Activated CD4-positive, alpha-beta memory T cell treated with anti-CD3 and anti-CD28 coated beads, Interleukin-2, amount 10 ng/mL, durations not matched to agents 7 days and 5 days (primary cell): ENCODE data around the gene TELO2. TPM values are rescaled to one million over a fixed set of nuclear protein-coding genes. Genes with fewer than 3 reads are reported as not detected.
A peak's percentile ranks its signal among the peaks of the same experiment; 100 is the strongest.
"Not testable (repeated sequence)": the region's sequence is repeated elsewhere in the genome, so short reads cannot be mapped to it uniquely, and the experiment has no call there.

Source experiments
- CTCF ChIA-PET: fragments of 350-600 bp; sonication (Branson Sonifier 250); formaldehyde crosslinking; loops from one replicate; lab custom pipeline; 2021; ENCODE audit warnings: antibody characterized with exemption, inconsistent platforms; lab: Charles Lee
- POLR2A ChIA-PET: fragments of 350-600 bp; sonication (Branson Sonifier 250); formaldehyde crosslinking; loops from one replicate; lab custom pipeline; 2021; ENCODE audit warnings: antibody characterized with exemption; lab: Charles Lee
- DNase-seq: peaks from one replicate; pipeline ENCODE4 v3.0.0-alpha.2; 2020
- H3K27ac Mint-ChIP-seq: one replicate; pipeline ENCODE4 v1.8.0; 2021; ENCODE audit warnings: mild to moderate bottlenecking, mixed read lengths
- H3K27me3 Mint-ChIP-seq: one replicate; pipeline ENCODE4 v1.8.0; 2021; ENCODE audit warnings: mixed read lengths
- H3K36me3 Mint-ChIP-seq: one replicate; pipeline ENCODE4 v1.8.0; 2021; ENCODE audit warnings: low read depth, mixed read lengths
- H3K4me1 Mint-ChIP-seq: one replicate; pipeline ENCODE4 v1.8.0; 2021; ENCODE audit warnings: mixed read lengths
- H3K4me3 Mint-ChIP-seq: one replicate; pipeline ENCODE4 v1.8.0; 2021; ENCODE audit warnings: mild to moderate bottlenecking, mixed read lengths
- H3K9me3 Mint-ChIP-seq: one replicate; pipeline ENCODE4 v1.8.0; 2021; ENCODE audit warnings: mixed read lengths
- total RNA-seq, 2 experiments: library from RNA; stranded (reverse); gene quantifications; one replicate each; pipeline ENCODE4 v1.2.3, GENCODE V29; 2021

Gene TELO2
- total RNA-seq, 2 experiments from 2014 or later = 49.4 to 51.9 TPM

DNA sequence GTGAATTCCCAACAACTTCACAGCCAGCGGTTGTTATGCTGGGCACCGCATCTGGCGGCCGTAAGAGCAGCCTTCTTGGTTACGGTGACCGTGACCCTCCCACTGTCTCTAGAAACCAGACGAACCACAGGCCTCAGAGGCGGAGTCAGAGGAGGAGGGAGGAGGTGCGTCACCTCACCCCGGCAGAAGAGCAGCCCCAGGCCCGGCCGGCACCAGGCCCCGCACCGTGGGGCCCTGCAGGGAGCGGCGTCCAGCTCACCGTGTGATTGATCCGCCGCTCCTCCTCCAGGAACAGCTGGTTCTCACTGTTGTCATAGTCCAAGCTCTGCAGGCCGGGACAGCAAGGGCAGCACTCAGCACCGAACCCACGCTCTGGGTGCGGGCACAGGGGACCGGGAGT, 32.0 kb upstream of the TELO2 start:
- ChIA-PET POLR2A (no interaction called here), CTCF (no interaction called here)
- Mint-ChIP-seq H3K4me3 (no peak overlapping the region), H3K4me1 (peaks cover 3% of the 10 kb centered on the region), H3K27ac (no peak overlapping the region), H3K36me3 (peaks cover 3% of the 10 kb centered on the region), H3K27me3 (no peaks in the 10 kb centered on the region), H3K9me3 (no peaks in the 10 kb centered on the region)
- no peak for DNase-seq

DNA sequence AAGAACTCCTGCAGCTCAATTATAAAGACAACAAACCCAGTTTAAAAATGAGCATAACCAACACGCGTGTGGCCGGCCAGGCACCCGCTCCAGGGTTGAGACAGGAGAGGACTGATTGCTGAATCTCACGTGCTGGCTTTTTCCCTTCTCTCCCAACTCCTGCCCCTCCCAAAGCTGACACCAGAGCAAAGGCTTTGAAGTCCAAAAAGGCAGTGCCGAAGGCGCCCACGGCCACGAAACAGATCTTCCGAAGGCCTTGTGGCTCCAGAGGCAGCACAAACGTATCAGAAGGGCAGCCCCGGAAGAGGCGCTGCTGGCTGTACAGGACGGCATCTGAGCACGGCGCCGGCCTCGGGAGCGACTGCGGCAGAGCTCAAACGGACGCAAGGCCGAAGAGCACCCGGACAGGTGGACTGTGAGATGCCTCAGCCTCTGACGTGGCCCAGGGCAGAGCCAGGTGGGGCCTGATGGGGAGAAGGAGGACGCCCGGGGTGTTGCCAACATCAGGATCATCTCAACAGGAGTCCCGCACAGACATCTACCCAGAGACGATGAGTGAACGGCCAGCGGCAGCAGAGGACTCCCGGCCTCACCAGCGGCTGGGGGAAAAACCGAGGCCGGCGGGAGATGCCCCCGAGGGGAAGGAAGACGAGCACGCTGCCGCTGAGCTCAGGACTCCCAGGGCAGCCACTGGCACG, 28.8 kb upstream of the TELO2 start:
- H3K4me3 Mint-ChIP-seq = no peak overlapping the region
- H3K36me3 Mint-ChIP-seq = peaks cover 3% of the 10 kb centered on the region
- H3K27me3 Mint-ChIP-seq = no peaks in the 10 kb centered on the region
- no peak overlapping the region for H3K27ac Mint-ChIP-seq
- POLR2A ChIA-PET = no interaction called here
- no peak for DNase-seq
- no peaks in the 10 kb centered on the region for H3K9me3 Mint-ChIP-seq
- H3K4me1 Mint-ChIP-seq = no peaks in the 10 kb centered on the region
- CTCF ChIA-PET = no interaction called here

DNA sequence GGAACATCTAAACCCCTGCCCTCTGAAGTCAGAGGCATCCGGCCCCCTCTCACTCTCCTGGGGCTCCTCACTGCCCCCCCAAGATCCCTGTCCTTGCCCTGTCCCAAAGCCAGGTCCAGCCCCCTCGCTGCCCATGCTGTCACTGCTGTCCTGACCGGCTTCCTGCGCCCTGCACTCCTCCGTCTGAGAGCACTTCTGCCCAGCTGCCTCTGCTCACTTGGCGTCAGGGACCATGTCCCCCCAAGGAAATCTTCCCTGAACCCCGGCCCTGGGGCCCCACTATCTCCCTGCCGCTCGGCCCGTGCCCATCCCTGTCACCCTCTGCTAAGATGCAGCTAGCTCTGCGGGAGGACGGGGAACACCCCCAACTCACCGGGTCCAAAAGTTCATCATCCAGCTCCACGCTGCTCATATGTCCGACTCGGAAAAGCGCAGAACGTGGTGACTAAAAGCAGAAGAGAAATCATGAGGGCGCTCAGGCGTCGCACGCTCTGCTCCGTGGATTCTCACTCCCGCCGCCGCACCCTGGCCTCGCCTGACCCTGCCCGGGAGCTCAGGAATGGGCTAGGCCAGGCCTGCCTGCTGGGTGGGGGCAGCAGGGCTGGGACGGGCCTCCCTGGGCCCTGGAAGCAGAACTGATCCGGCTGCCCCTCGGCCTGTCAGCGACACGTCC, 28.1 kb upstream of the TELO2 start:
- ChIA-PET CTCF (no interaction called here), POLR2A (no interaction called here)
- no peaks in the 10 kb centered on the region for H3K4me1 Mint-ChIP-seq
- no peak overlapping the region for H3K27ac Mint-ChIP-seq
- no peaks in the 10 kb centered on the region for H3K9me3 Mint-ChIP-seq
- no peak overlapping the region for H3K4me3 Mint-ChIP-seq
- H3K27me3 Mint-ChIP-seq = no peaks in the 10 kb centered on the region
- DNase-seq = no peak
- H3K36me3 Mint-ChIP-seq = peaks cover 3% of the 10 kb centered on the region

DNA sequence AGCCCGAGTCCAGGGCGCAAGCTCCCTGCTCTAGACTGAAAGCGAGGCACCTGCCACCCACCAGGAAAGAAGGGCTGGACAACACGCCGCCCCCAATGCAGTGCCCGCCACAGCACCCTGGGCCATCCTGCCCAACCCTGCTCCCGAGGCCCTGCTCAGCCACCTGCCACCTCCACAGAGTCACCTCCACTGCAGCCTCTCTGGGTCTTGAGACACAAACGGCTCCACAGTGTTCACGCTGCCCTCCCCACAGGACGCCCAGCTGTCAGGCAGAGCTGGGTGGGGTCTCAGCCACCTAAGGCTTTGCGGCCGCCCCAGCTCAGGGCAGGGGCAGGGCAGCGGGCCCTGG, 27.6 kb upstream of the TELO2 start:
- no peak overlapping the region for H3K27ac Mint-ChIP-seq
- H3K4me1 Mint-ChIP-seq = no peaks in the 10 kb centered on the region
- ChIA-PET POLR2A (no interaction called here), CTCF (no interaction called here)
- H3K27me3 Mint-ChIP-seq = no peaks in the 10 kb centered on the region
- DNase-seq = no peak
- no peaks in the 10 kb centered on the region for H3K9me3 Mint-ChIP-seq
- no peak overlapping the region for H3K4me3 Mint-ChIP-seq
- peaks cover 3% of the 10 kb centered on the region for H3K36me3 Mint-ChIP-seq

DNA sequence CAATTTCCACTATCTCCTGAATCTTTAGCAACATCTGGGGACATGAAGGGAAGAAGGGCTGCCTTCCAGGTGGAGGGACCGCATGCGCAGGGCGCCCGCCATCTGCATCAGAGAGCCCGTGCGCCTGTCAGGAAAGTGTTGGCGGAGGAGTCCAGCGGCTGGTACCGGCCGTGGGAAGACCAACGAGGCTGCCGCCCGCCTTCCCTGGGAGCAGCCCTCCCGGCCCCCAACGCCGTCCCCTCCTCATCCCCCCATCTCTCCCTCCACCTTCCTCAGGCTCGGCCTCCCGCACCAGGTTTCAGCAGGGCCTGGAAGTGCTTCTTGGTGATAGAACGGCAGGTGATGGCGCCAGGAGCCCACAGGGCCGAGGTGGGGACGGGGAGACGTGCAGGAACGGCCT, 27.1 kb upstream of the TELO2 start:
- Mint-ChIP-seq H3K27ac (no peak overlapping the region), H3K4me1 (peaks cover 1% of the 10 kb centered on the region), H3K9me3 (no peaks in the 10 kb centered on the region), H3K4me3 (no peak overlapping the region), H3K36me3 (no peaks in the 10 kb centered on the region), H3K27me3 (no peaks in the 10 kb centered on the region)
- POLR2A ChIA-PET = no interaction called here
- no peak for DNase-seq
- CTCF ChIA-PET = no interaction called here

DNA sequence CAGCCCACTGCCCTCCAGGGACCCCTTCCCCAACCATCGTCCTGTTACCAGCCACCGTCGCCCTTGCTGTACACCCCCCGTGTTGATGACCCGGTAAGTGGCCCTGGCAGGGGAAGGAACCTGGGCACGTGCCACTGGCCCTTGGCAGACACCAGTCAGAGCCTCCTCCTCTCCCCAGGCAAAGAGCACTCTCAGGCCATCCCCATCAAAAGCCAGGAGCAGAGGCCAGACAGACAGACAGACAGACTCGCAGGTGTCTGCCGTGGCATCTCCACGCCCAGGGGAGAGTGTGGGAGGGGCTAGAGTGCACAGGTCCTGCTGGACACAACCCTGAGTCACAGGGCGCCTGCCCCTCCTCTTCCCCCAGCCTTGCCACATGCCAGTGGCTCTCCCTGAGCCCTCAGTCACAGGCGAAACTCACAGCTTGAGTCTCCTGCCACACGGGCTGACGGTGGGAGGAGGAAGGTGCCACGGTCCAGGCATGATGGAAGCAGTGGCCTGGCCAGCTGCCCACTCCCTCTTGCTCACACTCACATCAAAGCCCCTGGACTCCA, 26.1 kb upstream of the TELO2 start:
- ChIA-PET CTCF (no interaction called here), POLR2A (no interaction called here)
- no peak for DNase-seq
- H3K4me3 Mint-ChIP-seq = no peak overlapping the region
- H3K27ac Mint-ChIP-seq = no peak overlapping the region
- no peaks in the 10 kb centered on the region for H3K27me3 Mint-ChIP-seq
- H3K4me1 Mint-ChIP-seq = peaks cover 4% of the 10 kb centered on the region
- H3K36me3 Mint-ChIP-seq = no peaks in the 10 kb centered on the region
- H3K9me3 Mint-ChIP-seq = no peaks in the 10 kb centered on the region

DNA sequence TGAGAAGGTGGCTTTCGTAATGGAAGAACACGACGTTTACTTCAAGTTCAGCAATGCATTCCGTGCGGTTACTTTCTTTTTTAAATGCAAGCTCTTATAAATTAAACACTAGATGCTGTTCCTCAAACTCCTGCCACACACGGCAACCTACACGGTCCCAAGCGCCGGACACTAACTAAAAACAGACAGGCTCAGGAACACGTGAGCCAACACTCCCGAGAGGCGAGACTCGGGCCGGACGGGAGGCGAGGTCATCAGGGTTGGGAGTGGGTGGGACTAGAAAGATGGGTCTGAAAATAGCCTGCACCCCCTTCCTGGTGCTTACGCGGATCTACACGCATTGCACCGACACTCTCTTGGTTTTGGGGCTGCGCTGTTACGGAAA, 24.7 kb upstream of the TELO2 start:
- Mint-ChIP-seq H3K9me3 (no peaks in the 10 kb centered on the region), H3K4me3 (no peak overlapping the region), H3K36me3 (no peaks in the 10 kb centered on the region), H3K4me1 (peaks cover 8% of the 10 kb centered on the region), H3K27me3 (no peaks in the 10 kb centered on the region), H3K27ac (no peak overlapping the region)
- ChIA-PET CTCF (no interaction called here), POLR2A (no interaction called here)
- no peak for DNase-seq

DNA sequence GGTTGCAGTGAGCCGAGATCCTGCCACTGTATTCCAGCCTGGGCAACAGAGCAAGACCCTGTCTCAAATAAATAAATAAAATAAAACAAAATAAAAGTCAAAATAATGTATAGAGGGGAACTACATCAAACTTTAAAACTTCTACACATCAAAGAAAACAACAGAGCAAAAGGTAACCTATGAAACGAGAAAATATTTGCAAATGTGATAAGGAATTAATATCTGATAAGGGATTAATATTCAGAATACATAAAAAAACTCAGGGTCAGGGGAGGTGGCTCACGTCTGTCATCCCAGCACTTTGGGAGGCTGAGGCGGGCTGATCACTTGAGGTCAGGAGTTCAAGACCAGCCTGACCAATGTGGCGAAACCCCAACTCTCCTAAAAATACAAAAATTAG, 24.0 kb upstream of the TELO2 start:
- DNase-seq, H3K9me3 Mint-ChIP-seq, H3K27ac Mint-ChIP-seq, H3K27me3 Mint-ChIP-seq, CTCF ChIA-PET, H3K36me3 Mint-ChIP-seq, H3K4me3 Mint-ChIP-seq, POLR2A ChIA-PET: not testable (repeated sequence)
- H3K4me1 Mint-ChIP-seq = peaks cover 13% of the 10 kb centered on the region

DNA sequence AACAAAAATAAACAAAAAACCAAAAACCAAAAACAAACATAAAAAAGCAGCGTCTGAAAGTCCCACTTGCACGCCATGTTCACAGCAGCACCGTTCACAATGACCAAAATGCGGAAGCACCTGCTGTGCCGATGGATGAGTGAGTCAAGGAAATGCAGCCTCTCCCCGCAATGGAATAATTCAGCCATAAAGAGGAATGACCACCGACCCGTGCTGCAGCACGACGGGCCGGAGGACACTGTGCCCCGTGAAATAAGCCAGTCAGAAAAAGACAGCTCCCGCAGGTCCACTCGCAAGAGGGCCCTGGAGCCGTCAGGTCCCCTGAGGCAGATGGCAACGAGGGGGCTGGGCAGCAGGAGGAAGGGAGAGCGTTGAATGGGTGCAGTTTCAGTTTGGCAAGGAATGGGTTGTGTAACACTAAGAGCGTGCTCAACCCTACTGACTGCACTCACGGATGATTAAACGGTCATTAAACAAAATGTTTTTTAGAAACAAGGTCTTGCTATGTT, 23.4 kb upstream of the TELO2 start:
- Mint-ChIP-seq H3K4me3 (no peak overlapping the region), H3K36me3 (no peaks in the 10 kb centered on the region), H3K27me3 (no peaks in the 10 kb centered on the region), H3K27ac (no peak overlapping the region), H3K4me1 (peaks cover 15% of the 10 kb centered on the region), H3K9me3 (no peaks in the 10 kb centered on the region)
- POLR2A ChIA-PET = no interaction called here
- no peak for DNase-seq
- CTCF ChIA-PET = no interaction called here

DNA sequence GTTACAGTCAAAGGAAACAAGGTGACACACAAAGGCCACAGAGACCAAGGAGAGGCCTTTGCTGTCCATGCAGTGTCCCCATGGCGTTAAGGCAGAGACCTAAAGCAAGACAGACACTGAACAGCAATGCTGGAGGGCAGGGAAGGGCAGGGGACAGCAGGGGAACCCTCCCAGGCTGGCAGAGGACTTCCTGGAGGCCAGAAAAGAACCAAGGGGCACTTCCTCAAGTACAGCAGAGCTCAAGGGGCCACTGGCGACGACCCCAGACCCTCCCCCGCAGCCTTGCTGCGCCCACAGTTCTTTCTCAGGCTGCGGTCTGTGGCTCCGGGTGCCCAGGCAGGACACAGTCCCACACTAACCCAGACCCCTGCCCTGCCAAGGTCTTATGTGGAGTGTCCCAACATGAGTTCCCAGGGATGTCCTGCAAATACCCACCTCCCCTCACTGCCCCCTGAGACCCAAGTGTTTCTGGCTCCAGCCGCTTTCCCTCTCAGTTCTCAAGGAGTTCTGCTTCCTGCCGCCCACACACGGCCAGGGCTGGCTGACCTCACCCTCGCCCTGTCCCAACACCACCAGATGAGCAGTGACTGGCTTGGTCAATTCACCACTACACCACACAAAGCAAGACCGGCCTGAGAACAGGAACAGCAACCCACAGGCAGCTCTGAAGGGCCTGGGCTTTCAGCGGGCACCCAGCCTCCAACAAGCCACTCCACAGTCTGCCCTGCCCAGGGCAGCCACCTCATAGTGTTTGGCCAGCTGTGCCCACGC, 22.5 kb upstream of the TELO2 start:
- POLR2A ChIA-PET = no interaction called here
- CTCF ChIA-PET = interaction anchor here (0.9 kb wide), 1 partner anchor 235 kb away, joined by 4 read pairs; the partner anchor contains the start of gene MAPK8IP3
- H3K4me3 Mint-ChIP-seq = no peak overlapping the region

DNA sequence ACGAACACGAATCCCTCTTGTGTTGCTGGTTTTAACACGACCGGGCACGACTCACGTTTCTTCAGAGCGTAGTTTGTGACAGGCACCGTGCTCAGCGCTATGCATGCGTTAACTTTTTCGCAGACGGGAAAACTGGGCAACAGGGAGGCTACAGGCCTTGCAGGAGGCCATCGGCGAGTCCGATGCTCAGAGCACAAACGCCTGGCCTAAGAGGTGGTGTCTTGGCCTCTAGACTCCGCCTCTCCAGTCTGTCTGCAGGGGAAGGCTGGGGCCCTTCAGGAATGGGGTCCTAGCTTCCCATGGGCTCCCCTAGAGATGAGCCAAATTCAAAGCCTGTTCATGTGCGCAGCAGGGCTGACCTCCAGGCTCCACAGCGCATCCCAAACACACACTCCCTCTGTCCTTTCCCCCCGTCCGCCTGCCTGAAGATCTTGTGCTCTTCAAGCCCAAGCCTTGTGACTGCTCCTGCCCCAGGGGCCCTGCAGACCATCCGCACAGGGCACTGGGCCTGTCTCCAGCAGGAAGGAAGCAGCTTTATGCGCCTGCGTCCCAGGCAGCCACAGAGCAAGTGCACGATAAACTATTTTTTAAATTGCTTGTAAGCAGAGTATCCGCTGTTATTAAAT, 21.5 kb upstream of the TELO2 start:
- POLR2A ChIA-PET = no interaction called here
- Mint-ChIP-seq H3K36me3 (no peaks in the 10 kb centered on the region), H3K9me3 (no peaks in the 10 kb centered on the region), H3K4me3 (no peak overlapping the region), H3K27ac (no peak overlapping the region), H3K27me3 (no peaks in the 10 kb centered on the region), H3K4me1 (peaks cover 20% of the 10 kb centered on the region)
- DNase-seq = no peak
- CTCF ChIA-PET = interaction anchor here (0.6 to 0.9 kb wide), 2 partner anchors 234 to 660 kb away, joined by 3 to 4 read pairs; partner anchors contain the start of gene MAPK8IP3

More for the DNA sequence above, 22.5 kb upstream of the TELO2 start:
- Mint-ChIP-seq H3K27me3 (no peaks in the 10 kb centered on the region), H3K9me3 (no peaks in the 10 kb centered on the region), H3K36me3 (no peaks in the 10 kb centered on the region), H3K4me1 (peaks cover 16% of the 10 kb centered on the region), H3K27ac (no peak overlapping the region)
- DNase-seq = no peak

DNA sequence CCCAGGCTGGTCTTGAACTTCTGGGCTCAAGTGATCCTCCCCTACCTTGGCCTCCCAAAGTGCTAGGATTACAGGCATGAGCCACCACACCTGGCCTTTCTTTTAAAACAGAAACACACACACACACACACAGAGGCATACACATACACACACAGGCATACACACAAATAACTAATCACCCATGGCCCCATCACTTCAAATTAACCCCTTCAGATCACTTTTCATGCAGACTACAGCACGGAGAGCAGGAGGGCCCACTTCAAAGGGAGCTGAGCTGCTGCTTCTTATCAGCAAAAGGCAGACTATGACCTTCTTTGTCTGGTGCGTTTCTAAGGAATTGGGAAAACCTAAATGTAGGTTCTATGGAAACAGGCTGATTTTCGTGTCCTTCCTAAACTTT, 20.2 kb upstream of the TELO2 start:
- ChIA-PET POLR2A (no interaction called here), CTCF (no interaction called here)
- no peaks in the 10 kb centered on the region for H3K36me3 Mint-ChIP-seq
- no peak for DNase-seq
- peak overlapping the region; percentile 21 for H3K27ac Mint-ChIP-seq
- no peaks in the 10 kb centered on the region for H3K27me3 Mint-ChIP-seq
- peak overlapping the region; percentile 52 for H3K4me3 Mint-ChIP-seq
- H3K4me1 Mint-ChIP-seq = peaks cover 20% of the 10 kb centered on the region
- no peaks in the 10 kb centered on the region for H3K9me3 Mint-ChIP-seq
